Peyer's patch (tissue), 4 donors: Measurements from ENCODE around the gene GUCD1. TPM values are rescaled to one million over a fixed set of nuclear protein-coding genes. Genes with fewer than 3 reads are reported as not detected.

Experiments used
- DNase-seq, 3 donors: peaks; one replicate each; pipeline ENCODE4 v3.0.0-alpha.2; 2017 to 2019
- H3K27ac ChIP-seq, 4 donors: fragments of 200-600 bp; sonication (generic); one replicate each; pipeline ENCODE4 v1.5.1; 2016 to 2019
- H3K27me3 ChIP-seq, 2 donors: fragments of 200-600 bp; sonication (generic); one replicate each; pipeline ENCODE4 v1.5.1; 2019
- H3K36me3 ChIP-seq, 3 donors: fragments of 200-600 bp; sonication (generic); one replicate each; pipeline ENCODE4 v1.5.1; 2016 to 2019
- H3K4me1 ChIP-seq, 4 donors: fragments of 200-600 bp; sonication (generic); one replicate each; pipeline ENCODE4 v1.5.1; 2016 to 2019
- H3K4me3 ChIP-seq, 4 donors: fragments of 200-600 bp; sonication (generic); 1 replicate in 3 of 4; 2 replicates in 1 of 4; pipeline ENCODE4 v1.5.1; 2016 to 2019; ENCODE audit warnings: mild to moderate bottlenecking in 1 of 4
- H3K9me3 ChIP-seq, 4 donors: fragments of 200-600 bp; sonication (generic); one replicate each; pipeline ENCODE4 v1.5.1; 2016 to 2019; ENCODE audit warnings: mild to moderate bottlenecking in 1 of 4
- CTCF ChIP-seq, 6 experiments: fragments of 450-650 bp in 4 of 6; fragments of 200-600 bp in 2 of 6; sonication (generic) in 1 of 6; IDR thresholded peaks; one replicate each; pipeline ENCODE4 v1.5.1; 2017 to 2019; ENCODE audit warnings: antibody characterized with exemption in 6 of 6, mild to moderate bottlenecking in 3 of 6, moderate library complexity in 1 of 6
- POLR2A ChIP-seq, 2 donors: fragments of 450-650 bp; IDR thresholded peaks; one replicate each; pipeline ENCODE4 v1.5.1; 2017; ENCODE audit warnings: antibody characterized with exemption in 2 of 2, mild to moderate bottlenecking in 2 of 2, moderate library complexity in 2 of 2
- total RNA-seq, 4 donors: library from RNA; depleted of rRNA; stranded (reverse); fragments of >200 nt; gene quantifications; one replicate each; pipeline ENCODE4 v1.1.0, GENCODE V29; 2016

GUCD1 gene
- total RNA-seq, 4 donors from 2014 or later: 167 to 585 (median 458) TPM

GRCh38 chr22:24502541-24502940, 52.4 kb downstream of the GUCD1 start:
- TF ChIP-seq POLR2A (IDR thresholded peaks at IDR 0.05) (no peak), CTCF (IDR thresholded peaks at IDR 0.05) (no peak)
- no peak for DNase-seq
- peaks cover 0 to 25% (median 0%) of the 10 kb centered on the region in 4 donors for H3K4me1 ChIP-seq
- no peaks in the 10 kb centered on the region for H3K27me3 ChIP-seq
- no peak overlapping the region for H3K27ac ChIP-seq
- H3K9me3 ChIP-seq: no peaks in the 10 kb centered on the region
- H3K4me3 ChIP-seq: no peak overlapping the region
- H3K36me3 ChIP-seq: no peaks in the 10 kb centered on the region

- Histone ChIP-seq H3K27me3 (no peaks in the 10 kb centered on the region), H3K4me1 (peaks cover 0 to 20% (median 0%) of the 10 kb centered on the region in 4 donors), H3K36me3 (no peaks in the 10 kb centered on the region), H3K9me3 (no peaks in the 10 kb centered on the region), H3K4me3 (no peak overlapping the region), H3K27ac (no peak overlapping the region)
- DNase-seq: no peak
- TF ChIP-seq POLR2A (IDR thresholded peaks at IDR 0.05): no peak
- no peak for TF ChIP-seq CTCF (IDR thresholded peaks at IDR 0.05)
These were observed 52.9 kb downstream of the GUCD1 start for GRCh38 chr22:24502034-24502433.

- no peak for TF ChIP-seq POLR2A (IDR thresholded peaks at IDR 0.05)
- TF ChIP-seq CTCF (IDR thresholded peaks at IDR 0.05): no peak
- no peaks in the 10 kb centered on the region for H3K36me3 ChIP-seq
- peaks cover 0 to 14% (median 0%) of the 10 kb centered on the region in 4 donors for H3K4me1 ChIP-seq
- no peak overlapping the region for H3K27ac ChIP-seq
- H3K4me3 ChIP-seq: no peak overlapping the region
- no peaks in the 10 kb centered on the region for H3K27me3 ChIP-seq
- DNase-seq: no peak
- H3K9me3 ChIP-seq: no peaks in the 10 kb centered on the region
These were observed 53.5 kb downstream of the GUCD1 start for GRCh38 chr22:24501301-24502005.

GRCh38 chr22:24500277-24500820, 54.6 kb downstream of the GUCD1 start:
- TF ChIP-seq CTCF (IDR thresholded peaks at IDR 0.05) (no peak), POLR2A (IDR thresholded peaks at IDR 0.05) (no peak)
- no peak for DNase-seq
- Histone ChIP-seq H3K9me3 (no peaks in the 10 kb centered on the region), H3K36me3 (no peaks in the 10 kb centered on the region), H3K27me3 (no peaks in the 10 kb centered on the region), H3K4me1 (peaks cover 0 to 4% (median 0%) of the 10 kb centered on the region in 4 donors), H3K27ac (no peak overlapping the region), H3K4me3 (no peak overlapping the region)

- H3K27me3 ChIP-seq: peaks cover 0 to under 1% of the 10 kb centered on the region in 2 donors
- H3K27ac ChIP-seq: no peak overlapping the region
- DNase-seq: no peak
- TF ChIP-seq CTCF (IDR thresholded peaks at IDR 0.05) (no peak), POLR2A (IDR thresholded peaks at IDR 0.05) (no peak)
- H3K4me3 ChIP-seq: no peak overlapping the region
- H3K36me3 ChIP-seq: no peaks in the 10 kb centered on the region
- H3K4me1 ChIP-seq: peaks cover 0 to 7% (median 0%) of the 10 kb centered on the region in 4 donors
- no peaks in the 10 kb centered on the region for H3K9me3 ChIP-seq
These were observed 55.1 kb downstream of the GUCD1 start for GRCh38 chr22:24499706-24500276.
